Right lobe of liver (tissue), 6 donors: ENCODE measurements around the gene ADH1B. TPM values are rescaled to one million over a fixed set of nuclear protein-coding genes. Genes with fewer than 3 reads are reported as not detected.

Experiments
- ATAC-seq, 4 donors: fragments of 200-7000 bp; cut with Tn5 transposase; one replicate each; pipeline ENCODE4 v1.9.1; 2020; ENCODE audit warnings: mild to moderate bottlenecking in 4 of 4, moderate library complexity in 4 of 4
- DNase-seq, 3 donors: peaks; one replicate each; pipeline ENCODE4 v3.0.0-alpha.2; 2020
- H3K27ac ChIP-seq, 3 donors: fragments of 200-600 bp; one replicate each; pipeline ENCODE4 v1.8.0; 2022
- H3K27me3 ChIP-seq, 2 donors: fragments of 200-600 bp; one replicate each; pipeline ENCODE4 v1.8.0; 2022
- H3K36me3 ChIP-seq, 4 donors: fragments of 200-600 bp; sonication (generic) in 1 of 4; one replicate each; pipeline versions ENCODE4 v1.5.1 to v1.8.0; 2017 to 2022; ENCODE audit warnings: control low read depth in 1 of 4
- H3K4me1 ChIP-seq, 4 donors: fragments of 200-600 bp; sonication (generic) in 1 of 4; one replicate each; pipeline versions ENCODE4 v1.5.1 to v1.8.0; 2017 to 2022; ENCODE audit warnings: control low read depth in 1 of 4
- H3K4me3 ChIP-seq, 3 donors: fragments of 200-600 bp; one replicate each; pipeline ENCODE4 v1.8.0; 2022
- H3K9me3 ChIP-seq, 4 donors: fragments of 200-600 bp; sonication (generic) in 1 of 4; one replicate each; pipeline versions ENCODE4 v1.5.1 to v1.8.0; 2017 to 2022; ENCODE audit warnings: control low read depth in 1 of 4
- CTCF ChIP-seq, 4 donors: fragments of 200-600 bp in 3 of 4; fragments of 450-650 bp in 1 of 4; IDR thresholded peaks; one replicate each; pipeline versions ENCODE4 v1.5.1 to v1.8.0; 2016 to 2022; ENCODE audit warnings: antibody characterized with exemption in 4 of 4, mild to moderate bottlenecking in 2 of 4
- POLR2A ChIP-seq: fragments of 450-650 bp; IDR thresholded peaks from one replicate; pipeline ENCODE4 v1.6.1; 2017; ENCODE audit warnings: antibody characterized with exemption, mild to moderate bottlenecking
- WGBS: methylation state at CpG from one replicate; pipeline ENCODE4 v1.1.6; 2018; ENCODE audit warnings: low coverage, low lambda C conversion rate; ENCODE audit not compliant: insufficient coverage; ENCODE audit errors: missing lambda C conversion rate; 5-methylcytosine and 5-hydroxymethylcytosine counted together
- intact Hi-C, 2 donors: fragments of 100-400 bp; cut with DNase I; formaldehyde crosslinking; loops; one replicate each; pipeline versions ENCODE4 v1.11.2 to v1.14.1; 2022
- total RNA-seq, 6 experiments: library from RNA; depleted of rRNA in 2 of 6; stranded (reverse); fragments of >200 nt in 2 of 6; fragmentation: NEBNext Ultra II Directional in 3 of 6; extraction: Animal tissue kit (Norgen Biotek cat#: 25700) in 3 of 6; gene quantifications; one replicate each; pipeline versions ENCODE4 v1.1.0 to v1.2.4, GENCODE V29; 2016 to 2023
- donor health status: DM: no; HTN: yes; CAD: no.
- donor health status: DM: no; HTN: no; CAD: no.
- donor health status: DM: no; HTN: no; CAD: no.
- donor health status: DM: no; HTN: yes; CAD: no.
- donor health status: DM: no; HTN: yes; CAD: no.

Gene ADH1B
- total RNA-seq, 6 experiments from 2014 or later = 531 to 4,444 (median 1,842) TPM

- intact Hi-C loops = no loop called here
- no peak for DNase-seq
- no peak overlapping the region for H3K4me3 ChIP-seq
- no peaks in the 10 kb centered on the region for H3K27me3 ChIP-seq
- H3K9me3 ChIP-seq = no peaks in the 10 kb centered on the region
- 73% methylated on average over 5 of the region's 5 CpGs for WGBS
- H3K27ac ChIP-seq = no peak overlapping the region
- H3K36me3 ChIP-seq = peaks cover 0 to 37% (median 9%) of the 10 kb centered on the region in 4 donors
- peak in 2 of 4 donors; percentile 18 to 58 for ATAC-seq
- H3K4me1 ChIP-seq = no peaks in the 10 kb centered on the region
- no peak for TF ChIP-seq CTCF (IDR thresholded peaks at IDR 0.05)
- TF ChIP-seq POLR2A = no peak
These were observed 46.2 kb downstream of the ADH1B start for GRCh38 chr4:99275050-99275449.

- 65% methylated on average over 2 of the region's 2 CpGs for WGBS
- no peaks in the 10 kb centered on the region for H3K9me3 ChIP-seq
- peak in 2 of 4 donors; percentile 29 to 33 for ATAC-seq
- no peak for DNase-seq
- peaks cover 0 to 24% (median 3%) of the 10 kb centered on the region in 4 donors for H3K36me3 ChIP-seq
- TF ChIP-seq POLR2A (no peak), CTCF (IDR thresholded peaks at IDR 0.05) (no peak)
- H3K4me1 ChIP-seq = no peaks in the 10 kb centered on the region
- H3K4me3 ChIP-seq = no peak overlapping the region
- H3K27me3 ChIP-seq = no peaks in the 10 kb centered on the region
- intact Hi-C loops = no loop called here
- no peak overlapping the region for H3K27ac ChIP-seq
These were observed 47.5 kb downstream of the ADH1B start for GRCh38 chr4:99273704-99274103.

GRCh38 chr4:99264927-99265326, 56.3 kb downstream of the ADH1B start:
- TF ChIP-seq POLR2A (no peak), CTCF (IDR thresholded peaks at IDR 0.05) (no peak)
- DNase-seq (no peak), ATAC-seq (no peak)
- no peak overlapping the region for H3K27ac ChIP-seq
- H3K9me3 ChIP-seq = no peaks in the 10 kb centered on the region
- H3K4me1 ChIP-seq = peaks cover 0 to 4% (median 0%) of the 10 kb centered on the region in 4 donors
- intact Hi-C loops = no loop called here
- H3K27me3 ChIP-seq = no peaks in the 10 kb centered on the region
- no peak overlapping the region for H3K4me3 ChIP-seq
- H3K36me3 ChIP-seq = no peaks in the 10 kb centered on the region

Other genes with a start within 250 kb of the ADH1B start
- gene ADH5, start 232.6 kb downstream of the ADH1B start, total RNA-seq = 100 to 1,000 TPM; 109 to 170 (median 131) TPM
- gene ADH4, start 177.1 kb downstream of the ADH1B start, total RNA-seq = 100 to 1,000 TPM; 133 to 957 (median 467) TPM
- gene ADH6, start 102.2 kb downstream of the ADH1B start, total RNA-seq = 100 to 1,000 TPM in 3 of 6 experiments, 10 to 100 TPM in 3; 73.9 to 213 (median 124) TPM
- 100 to 1,000 TPM in 4 of 6 experiments, 10 to 100 TPM in 2; 72.1 to 676 (median 323) TPM for gene ADH1A, start 30.4 kb downstream of the ADH1B start, total RNA-seq
- gene ADH1C, start 31.3 kb upstream of the ADH1B start, total RNA-seq = 100 to 1,000 TPM; 187 to 684 (median 490) TPM
- under 1 TPM in 1 of 6 experiments, not detected in 5; 0.42 TPM for gene ADH7, start 113.9 kb upstream of the ADH1B start, total RNA-seq
- gene C4orf17, start 189.6 kb upstream of the ADH1B start, total RNA-seq = not detected
- gene TRMT10A, start 242.6 kb upstream of the ADH1B start, total RNA-seq = 1 to 10 TPM; 3.5 to 6.5 (median 4.0) TPM